Adrenal gland (tissue), 12 donors: ENCODE measurements around the gene HAUS2. TPM values are rescaled to one million over a fixed set of nuclear protein-coding genes. Genes with fewer than 3 reads are reported as not detected.

Source experiments
- DNase-seq, 7 donors: peaks; one replicate each; pipeline ENCODE4 v3.0.0-alpha.2; 2019 to 2020
- H3K27ac ChIP-seq, 5 donors: fragments of 200-600 bp; sonication (generic) in 4 of 5; 1 replicate in 3 of 5; 2 replicates in 2 of 5; pipeline versions ENCODE4 v1.5.1 to v1.8.0; 2016 to 2020; ENCODE audit warnings: mild to moderate bottlenecking in 1 of 5
- H3K27me3 ChIP-seq: fragments of 200-600 bp; 2 replicates; pipeline ENCODE4 v1.8.0; 2021
- H3K36me3 ChIP-seq, 2 donors: fragments of 200-600 bp; replicated peaks in 1 of 2; 1 replicate in 1 of 2; 2 replicates in 1 of 2; pipeline versions ENCODE4 v1.5.1 to v1.8.0; 2018 to 2022
- H3K4me1 ChIP-seq, 2 donors: fragments of 200-600 bp; replicated peaks in 1 of 2; 1 replicate in 1 of 2; 2 replicates in 1 of 2; pipeline versions ENCODE4 v1.5.1 to v1.8.0; 2018 to 2021
- H3K4me3 ChIP-seq, 4 donors: fragments of 200-600 bp; sonication (generic) in 3 of 4; one replicate each; pipeline ENCODE4 v1.5.1; 2016 to 2018
- H3K9me3 ChIP-seq, 3 donors: fragments of 200-600 bp; sonication (generic) in 1 of 3; replicated peaks in 1 of 3; 1 replicate in 2 of 3; 2 replicates in 1 of 3; pipeline versions ENCODE4 v1.5.1 to v1.8.0; 2016 to 2021
- CTCF ChIP-seq, 6 experiments: fragments of 450-650 bp in 4 of 6; fragments of 200-600 bp in 2 of 6; sonication (generic) in 1 of 6; IDR thresholded peaks; 1 replicate in 5 of 6; 2 replicates in 1 of 6; pipeline versions ENCODE4 v1.5.1 to v1.8.0; 2016 to 2021; ENCODE audit warnings: antibody characterized with exemption in 6 of 6, mild to moderate bottlenecking in 2 of 6, moderate library complexity in 1 of 6
- POLR2A ChIP-seq, 2 donors: fragments of 450-650 bp; IDR thresholded peaks; one replicate each; pipeline ENCODE4 v1.6.1; 2017; ENCODE audit warnings: antibody characterized with exemption in 2 of 2, mild to moderate bottlenecking in 2 of 2, moderate library complexity in 1 of 2
- WGBS, 4 donors: extraction: QIAGEN DNeasy Blood & Tissue Kit in 2 of 4; methylation state at CpG; one replicate each; pipeline versions ENCODE4 v1.1.5 to v1.1.7; 2013 to 2017; 5-methylcytosine and 5-hydroxymethylcytosine counted together
- intact Hi-C, 2 donors: fragments of 100-400 bp; cut with DNase I; formaldehyde crosslinking; loops; one replicate each; pipeline versions ENCODE4 v1.14.1 to v1.15.0; 2022 to 2023
- polyA plus RNA-seq, 3 donors: library from polyadenylated mRNA; stranded (reverse); fragments of 200-250 nt in 2 of 3; fragments of 350-450 nt in 1 of 3; fragmentation: Illumina TruSeq in 1 of 3; extraction: RNeasy Lipid Tissue Mini Kit (QIAGEN cat#74804) in 1 of 3; gene quantifications; one replicate each; pipeline ENCODE4 v1.2.3, GENCODE V29; 2013 to 2014
- total RNA-seq, 9 donors: library from RNA; depleted of rRNA in 4 of 9; stranded (reverse); fragments of >200 nt in 4 of 9; fragments of 120-200 nt in 1 of 9; fragmentation: NEBNext Ultra II Directional in 1 of 9; extraction: Animal tissue kit (Norgen Biotek cat#: 25700) in 1 of 9; gene quantifications; one replicate each; pipeline versions ENCODE4 v1.1.0 to v1.2.4, GENCODE V29; 2013 to 2023
- donor health status: healthy with polysubstance abuse.
- donor health status: Bipolar disorder and iron deficiency.
- donor health status: DM: yes; HTN: yes; CAD: no.
- donor health status: DM: no; HTN: no; CAD: no.
- donor health status: DM: no; HTN: no; CAD: no.
- donor health status: DM: yes; HTN: yes; CAD: no.

The HAUS2 gene
- total and polyA plus RNA-seq, 12 donors: 5.8 to 57.9 (median 18.8) TPM

- H3K4me3 ChIP-seq: no peak overlapping the region
- H3K27me3 ChIP-seq: no peaks in the 10 kb centered on the region
- 68 to 77% (median 71%) methylated on average over 8 of the region's 8 CpGs for whole genome bisulfite sequencing, 4 donors
- no peaks in the 10 kb centered on the region for H3K9me3 ChIP-seq
- TF ChIP-seq POLR2A (IDR thresholded peaks at IDR 0.05) (no peak), CTCF (IDR thresholded peaks at IDR 0.05) (no peak)
- no peaks in the 10 kb centered on the region for H3K36me3 ChIP-seq
- intact Hi-C loops: no loop called here
- H3K4me1 ChIP-seq: peaks cover 0 to 26% of the 10 kb centered on the region in 2 donors
- no peak for DNase-seq
- peak overlapping the region in 1 of 5 donors; percentile 40 for H3K27ac ChIP-seq
Observed at GRCh38 chr15:42604894-42605744, 56.5 kb downstream of the HAUS2 start.

GRCh38 chr15:42605796-42606195 lies 57.2 kb downstream of the HAUS2 start:
- Histone ChIP-seq H3K4me1 (peaks cover 0 to 26% of the 10 kb centered on the region in 2 donors), H3K36me3 (no peaks in the 10 kb centered on the region), H3K27me3 (no peaks in the 10 kb centered on the region), H3K4me3 (no peak overlapping the region), H3K27ac (peak overlapping the region in 1 of 5 donors; percentile 40), H3K9me3 (no peaks in the 10 kb centered on the region)
- TF ChIP-seq CTCF (IDR thresholded peaks at IDR 0.05) (no peak), POLR2A (IDR thresholded peaks at IDR 0.05) (no peak)
- intact Hi-C loops: no loop called here
- DNase-seq: no peak
- 65 to 79% (median 70%) methylated on average over 3 of the region's 3 CpGs for WGBS, 4 donors

DNA sequence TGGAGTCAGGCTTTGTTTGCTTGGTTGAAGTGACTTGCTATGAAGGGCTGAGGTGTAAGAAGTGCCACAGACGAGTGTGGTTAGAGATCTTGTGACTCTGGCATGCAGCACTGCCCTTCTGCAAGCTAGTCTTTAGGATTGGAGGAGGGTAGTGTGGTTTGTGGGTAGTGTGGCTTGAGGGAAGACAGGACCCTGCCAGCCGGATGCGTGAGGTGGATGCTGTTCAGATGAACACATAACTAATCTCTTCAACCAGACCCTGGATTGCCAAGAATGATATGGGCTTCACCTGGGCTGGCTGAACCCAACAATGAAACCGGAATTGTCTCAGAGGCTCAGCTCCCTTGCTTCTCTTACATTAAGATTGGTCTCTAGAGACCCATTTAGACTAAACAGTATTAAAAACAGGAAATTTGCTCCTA lies 59.5 kb downstream of the HAUS2 start:
- Histone ChIP-seq H3K4me1 (peaks cover 0 to 26% of the 10 kb centered on the region in 2 donors), H3K9me3 (no peaks in the 10 kb centered on the region), H3K4me3 (no peak overlapping the region), H3K27me3 (no peaks in the 10 kb centered on the region), H3K27ac (peak overlapping the region in 1 of 5 donors; percentile 10), H3K36me3 (no peaks in the 10 kb centered on the region)
- intact Hi-C loops: no loop called here
- peak in 2 of 7 donors; percentile 11 to 18 for DNase-seq
- TF ChIP-seq CTCF (IDR thresholded peaks at IDR 0.05) (no peak), POLR2A (IDR thresholded peaks at IDR 0.05) (no peak)
- 46 to 66% (median 49%) methylated on average over 4 of the region's 4 CpGs for WGBS, 4 donors

DNA sequence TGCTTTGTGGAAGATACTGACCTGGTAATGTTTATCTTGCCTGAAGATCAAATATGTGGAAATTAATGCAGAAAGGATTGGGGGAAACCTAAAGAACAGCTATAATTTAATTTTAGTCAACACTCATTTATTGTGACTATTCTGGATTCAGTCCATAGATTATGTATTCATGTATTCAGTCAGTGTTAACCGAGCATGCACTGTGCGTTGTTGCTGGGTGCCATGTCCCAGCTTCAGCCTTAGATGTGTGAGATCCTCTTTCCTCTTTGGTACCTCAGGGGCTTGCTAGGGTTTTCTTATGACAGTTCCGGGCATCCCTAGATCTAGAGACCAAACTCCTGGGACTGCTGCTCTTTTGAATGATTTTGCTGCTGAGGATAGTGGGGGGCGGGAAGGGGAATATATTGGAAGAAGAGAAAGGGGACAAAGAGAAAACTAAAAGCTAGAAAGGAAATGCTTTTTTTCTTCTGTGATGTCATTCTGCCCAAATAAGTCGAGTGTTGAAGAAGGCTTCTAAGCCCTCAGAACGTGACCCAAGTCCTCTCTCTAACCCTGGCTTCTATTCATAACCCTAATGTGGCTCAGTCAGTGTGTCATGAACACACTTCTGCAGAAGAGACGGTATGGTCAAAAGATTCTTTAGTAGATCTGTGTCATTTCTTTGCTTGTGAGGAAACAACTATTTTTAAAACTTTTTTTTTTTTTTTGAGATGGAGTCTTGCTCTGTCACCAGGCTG lies 60.3 kb downstream of the HAUS2 start:
- Histone ChIP-seq H3K4me3 (no peak overlapping the region), H3K4me1 (peaks cover 0 to 26% of the 10 kb centered on the region in 2 donors), H3K36me3 (no peaks in the 10 kb centered on the region), H3K9me3 (no peaks in the 10 kb centered on the region), H3K27me3 (no peaks in the 10 kb centered on the region), H3K27ac (no peak overlapping the region)
- TF ChIP-seq CTCF (IDR thresholded peaks at IDR 0.05) (no peak), POLR2A (IDR thresholded peaks at IDR 0.05) (no peak)
- intact Hi-C loops: no loop called here
- DNase-seq: no peak
- WGBS, 4 donors: 70 to 75% (median 71%) methylated on average over 7 of the region's 7 CpGs
